Peyer's patch (tissue), 4 donors: ENCODE results near the gene EIF1. TPM values are rescaled to one million over a fixed set of nuclear protein-coding genes. Genes with fewer than 3 reads are reported as not detected.

Experiments used
- DNase-seq, 3 donors: peaks; one replicate each; pipeline ENCODE4 v3.0.0-alpha.2; 2017 to 2019
- H3K27ac ChIP-seq, 4 donors: fragments of 200-600 bp; sonication (generic); one replicate each; pipeline ENCODE4 v1.5.1; 2016 to 2019
- H3K27me3 ChIP-seq, 2 donors: fragments of 200-600 bp; sonication (generic); one replicate each; pipeline ENCODE4 v1.5.1; 2019
- H3K36me3 ChIP-seq, 3 donors: fragments of 200-600 bp; sonication (generic); one replicate each; pipeline ENCODE4 v1.5.1; 2016 to 2019
- H3K4me1 ChIP-seq, 4 donors: fragments of 200-600 bp; sonication (generic); one replicate each; pipeline ENCODE4 v1.5.1; 2016 to 2019
- H3K4me3 ChIP-seq, 4 donors: fragments of 200-600 bp; sonication (generic); 1 replicate in 3 of 4; 2 replicates in 1 of 4; pipeline ENCODE4 v1.5.1; 2016 to 2019; ENCODE audit warnings: mild to moderate bottlenecking in 1 of 4
- H3K9me3 ChIP-seq, 4 donors: fragments of 200-600 bp; sonication (generic); one replicate each; pipeline ENCODE4 v1.5.1; 2016 to 2019; ENCODE audit warnings: mild to moderate bottlenecking in 1 of 4
- CTCF ChIP-seq, 6 experiments: fragments of 450-650 bp in 4 of 6; fragments of 200-600 bp in 2 of 6; sonication (generic) in 1 of 6; IDR thresholded peaks; one replicate each; pipeline ENCODE4 v1.5.1; 2017 to 2019; ENCODE audit warnings: antibody characterized with exemption in 6 of 6, mild to moderate bottlenecking in 3 of 6, moderate library complexity in 1 of 6
- POLR2A ChIP-seq, 2 donors: fragments of 450-650 bp; IDR thresholded peaks; one replicate each; pipeline ENCODE4 v1.5.1; 2017; ENCODE audit warnings: antibody characterized with exemption in 2 of 2, mild to moderate bottlenecking in 2 of 2, moderate library complexity in 2 of 2
- total RNA-seq, 4 donors: library from RNA; depleted of rRNA; stranded (reverse); fragments of >200 nt; gene quantifications; one replicate each; pipeline ENCODE4 v1.1.0, GENCODE V29; 2016

EIF1 gene
- total RNA-seq, 4 donors from 2014 or later = 123 to 226 (median 188) TPM

DNA sequence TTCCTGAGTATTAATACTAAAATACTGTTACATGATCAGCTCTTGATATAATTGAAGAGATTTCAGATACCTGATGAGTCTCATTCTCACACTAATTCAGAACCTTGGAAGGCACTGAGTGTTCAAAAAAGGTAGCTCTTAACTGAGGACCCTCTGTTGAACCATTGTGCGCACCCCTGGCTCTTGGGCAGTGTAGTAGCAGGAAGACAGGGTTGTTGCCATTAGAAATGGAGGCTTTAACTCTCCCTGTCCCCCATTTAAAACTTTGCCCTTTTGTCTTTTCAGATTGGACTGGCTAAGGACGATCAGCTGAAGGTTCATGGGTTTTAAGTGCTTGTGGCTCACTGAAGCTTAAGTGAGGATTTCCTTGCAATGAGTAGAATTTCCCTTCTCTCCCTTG is 1.8 kb downstream of the EIF1 start:
- peaks cover 0 to 62% (median 20%) of the 10 kb centered on the region in 3 donors for H3K36me3 ChIP-seq
- H3K27ac ChIP-seq = peak overlapping the region in 3 of 4 donors; percentile 100

GRCh38 chr17:41691031-41691777 is 2.5 kb downstream of the EIF1 start:
- H3K9me3 ChIP-seq = no peaks in the 10 kb centered on the region
- TF ChIP-seq CTCF (IDR thresholded peaks at IDR 0.05) = no peak
- no peak for TF ChIP-seq POLR2A (IDR thresholded peaks at IDR 0.05)
- peak overlapping the region in 1 of 4 donors; percentile 85 for H3K4me3 ChIP-seq
- peaks cover 0 to 62% (median 20%) of the 10 kb centered on the region in 3 donors for H3K36me3 ChIP-seq
- no peak for DNase-seq
- H3K4me1 ChIP-seq = peaks cover 0 to 27% (median 8%) of the 10 kb centered on the region in 4 donors
- no peaks in the 10 kb centered on the region for H3K27me3 ChIP-seq
- H3K27ac ChIP-seq = peak overlapping the region in 1 of 4 donors; percentile 100

More for the DNA sequence above, 1.8 kb downstream of the EIF1 start:
- DNase-seq = no peak
- no peaks in the 10 kb centered on the region for H3K27me3 ChIP-seq
- H3K4me1 ChIP-seq = peaks cover 0 to 21% (median 8%) of the 10 kb centered on the region in 4 donors
- H3K4me3 ChIP-seq = peak overlapping the region in 2 of 4 donors; percentile 85 to 94
- TF ChIP-seq CTCF (IDR thresholded peaks at IDR 0.05) (no peak), POLR2A (IDR thresholded peaks at IDR 0.05) (no peak)
- no peaks in the 10 kb centered on the region for H3K9me3 ChIP-seq

DNA sequence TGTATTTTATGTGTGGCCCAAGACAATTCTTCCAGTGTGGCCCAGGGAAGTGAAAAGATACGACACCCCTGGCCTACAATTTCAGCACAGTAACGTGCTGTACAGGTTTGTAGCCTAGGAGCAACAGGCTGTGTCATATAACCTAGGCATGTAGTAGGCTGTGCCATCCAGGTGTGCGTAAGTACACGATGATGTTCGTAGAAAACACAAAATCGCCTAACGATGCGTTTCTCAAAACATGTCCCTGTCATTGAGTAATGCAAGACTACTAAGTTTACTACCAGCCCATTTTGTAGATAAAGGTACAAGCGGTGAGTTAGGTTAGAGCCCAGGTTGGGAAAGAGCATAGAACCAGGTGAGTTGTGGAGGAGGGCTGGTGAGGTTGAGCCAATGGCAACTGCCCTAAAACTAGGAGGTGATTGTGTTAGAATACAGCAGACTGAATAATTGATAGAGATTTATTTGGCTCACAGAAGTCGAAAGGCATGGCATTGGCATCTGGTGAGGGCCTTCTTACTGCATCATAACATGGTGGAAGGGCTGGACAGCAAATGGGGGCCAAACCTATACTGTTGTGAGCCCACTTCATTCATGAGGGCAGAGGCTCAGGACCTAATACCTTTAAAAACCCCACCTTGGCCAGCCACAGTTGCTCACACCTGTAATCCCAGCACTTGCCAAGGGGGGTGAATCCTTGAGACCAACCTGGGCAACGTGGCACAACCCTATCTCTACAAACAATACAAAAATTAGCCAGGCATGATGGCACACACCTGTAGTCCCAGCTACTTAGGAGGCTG is 4.2 kb downstream of the EIF1 start:
- peak overlapping the region in 1 of 4 donors; percentile 4 for H3K27ac ChIP-seq
- no peaks in the 10 kb centered on the region for H3K9me3 ChIP-seq
- no peak overlapping the region for H3K4me3 ChIP-seq
- H3K27me3 ChIP-seq = no peaks in the 10 kb centered on the region
- DNase-seq = no peak
- H3K4me1 ChIP-seq = peaks cover 0 to 41% (median 8%) of the 10 kb centered on the region in 4 donors
- H3K36me3 ChIP-seq = peaks cover 0 to 62% (median 20%) of the 10 kb centered on the region in 3 donors
- TF ChIP-seq CTCF (IDR thresholded peaks at IDR 0.05) = no peak

GRCh38 chr17:41695134-41695661 is 6.5 kb downstream of the EIF1 start:
- peaks cover 0 to 54% (median 15%) of the 10 kb centered on the region in 3 donors for H3K36me3 ChIP-seq
- peaks cover 0 to 37% (median 4%) of the 10 kb centered on the region in 4 donors for H3K4me1 ChIP-seq
- DNase-seq = no peak
- TF ChIP-seq POLR2A (IDR thresholded peaks at IDR 0.05) (no peak), CTCF (IDR thresholded peaks at IDR 0.05) (no peak)
- H3K4me3 ChIP-seq = no peak overlapping the region
- H3K27ac ChIP-seq = peak overlapping the region in 1 of 4 donors; percentile 44
- H3K27me3 ChIP-seq = no peaks in the 10 kb centered on the region
- H3K9me3 ChIP-seq = no peaks in the 10 kb centered on the region

DNA sequence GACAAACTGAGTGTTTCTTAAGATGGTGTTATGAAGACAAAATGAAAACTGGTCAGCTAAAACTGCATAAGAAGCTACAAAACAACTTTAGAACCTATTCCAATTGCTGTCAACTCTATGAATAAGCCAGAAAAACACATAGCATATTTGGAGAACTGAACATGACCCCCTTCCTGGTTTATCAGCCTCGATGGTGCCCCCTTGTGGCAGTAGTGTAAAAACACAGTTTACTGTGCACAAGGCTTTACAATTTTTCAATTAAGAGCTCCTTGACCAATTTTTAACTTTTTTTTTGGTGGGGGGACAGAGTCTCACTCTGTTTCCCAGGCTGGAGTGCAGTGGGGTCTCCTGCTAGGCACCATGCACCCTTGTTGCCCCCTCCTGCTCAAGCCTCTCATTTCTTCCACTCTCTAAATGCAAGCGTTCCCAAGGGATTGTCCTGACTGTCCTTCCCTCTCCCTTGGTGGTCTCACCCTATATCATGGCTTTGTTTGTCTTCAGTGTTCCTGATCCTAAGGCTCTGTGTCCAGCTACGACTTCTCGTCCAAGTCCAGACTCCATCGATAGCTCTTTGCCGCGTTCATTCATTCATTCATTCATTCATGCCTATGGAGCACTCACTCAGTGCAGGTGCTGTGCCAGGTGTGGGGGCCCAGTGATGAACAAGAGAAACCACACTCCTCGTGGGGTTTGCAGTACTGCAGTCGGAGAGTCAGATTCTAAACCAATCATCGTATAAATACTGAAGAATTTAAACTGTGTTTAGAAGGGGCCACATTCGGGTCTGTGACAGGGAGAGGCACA is 7.5 kb downstream of the EIF1 start:
- TF ChIP-seq POLR2A (IDR thresholded peaks at IDR 0.05) = no peak
- peak; percentile 74 to 92 (median 80) for TF ChIP-seq CTCF (IDR thresholded peaks at IDR 0.05)
- H3K4me3 ChIP-seq = no peak overlapping the region
- H3K9me3 ChIP-seq = no peaks in the 10 kb centered on the region
- H3K27me3 ChIP-seq = no peaks in the 10 kb centered on the region
- H3K4me1 ChIP-seq = peaks cover 0 to 27% (median 0%) of the 10 kb centered on the region in 4 donors
- DNase-seq = peak in 2 of 3 donors; percentile 47 to 78
- peaks cover 0 to 44% (median 8%) of the 10 kb centered on the region in 3 donors for H3K36me3 ChIP-seq
- H3K27ac ChIP-seq = peak overlapping the region in 3 of 4 donors; percentile 14 to 70 (median 65)
